ENCODE data around the gene CDH18. TPM values are rescaled to one million over a fixed set of nuclear protein-coding genes. Genes with fewer than 3 reads are reported as not detected.

CDH18 gene
- total RNA-seq, 1 experiment from 2014 or later, result not detected

- TF ChIP-seq REST (IDR thresholded peaks at IDR 0.05; ENCODE audit: low read depth) (no peak), ZFX (IDR thresholded peaks at IDR 0.05) (no peak), JUND (IDR thresholded peaks at IDR 0.05) (no peak), CEBPB (IDR thresholded peaks at IDR 0.05; ENCODE audit: low read depth) (no peak), ELF1 (IDR thresholded peaks at IDR 0.05; ENCODE audit: borderline replicate concordance, low read depth) (no peak), RAD21 (IDR thresholded peaks at IDR 0.05; ENCODE audit: low read depth) (no peak), CBX3 (IDR thresholded peaks at IDR 0.05; ENCODE audit: low read depth) (no peak)
Observed at GRCh38 chr5:19920761-19921160, 67.2 kb downstream of the CDH18 start (continued).

- CTCF ChIA-PET, result no interaction called here
- intact Hi-C loops (cut with micrococcal nuclease), result no loop called here
- ATAC-seq (no peak), DNase-seq (ENCODE audit: low read depth, low spot score) (no peak)
- POLR2A ChIA-PET, result no interaction called here
- H3K9me3 ChIP-seq (ENCODE audit: control insufficient read depth in 1 of 2, insufficient read depth in 1 of 2, low read depth in 1 of 2, low read length in 2 of 2), result peaks cover 18 to 22% of the 10 kb centered on the region in 2 experiments; a peak in 2 of 4 replicates
- no peaks in the 10 kb centered on the region for H3K27me3 ChIP-seq (ENCODE audit: insufficient read depth, low read length)
- no peaks in the 10 kb centered on the region for H3K36me3 ChIP-seq (ENCODE audit: control insufficient read depth in 1 of 2, insufficient read depth in 2 of 2, low read length in 2 of 2)
- H3K4me2 ChIP-seq (ENCODE audit: low read length), result no peak overlapping the region
- no peaks in the 10 kb centered on the region for H4K20me1 ChIP-seq (ENCODE audit: insufficient read depth)
- no TSS peak for BruUV-seq (replicated peaks)
- no peak overlapping the region for H3K27ac ChIP-seq (ENCODE audit: low read depth, low read length)
- H3K9me2 ChIP-seq (ENCODE audit: insufficient read depth), result no peaks in the 10 kb centered on the region
- no peak overlapping the region for H3K4me3 ChIP-seq (replicated peaks in 1 of 2; ENCODE audit: low read depth in 1 of 2, low read length in 2 of 2)
- H3K9ac ChIP-seq (ENCODE audit: low read length), result no peak overlapping the region
- H2AFZ ChIP-seq (ENCODE audit: low read depth, low read length, poor library complexity, severe bottlenecking), result no peak overlapping the region
- H3K79me2 ChIP-seq (ENCODE audit: insufficient read depth, low read length), result no peaks in the 10 kb centered on the region
- no peak for TF ChIP-seq POLR2AphosphoS5 (IDR thresholded peaks at IDR 0.05; ENCODE audit: low read depth, low read length)
- TF ChIP-seq SIN3A (IDR thresholded peaks at IDR 0.05; ENCODE audit: low read depth), result no peak
- no peak for TF ChIP-seq SRF (IDR thresholded peaks at IDR 0.05; ENCODE audit: low read depth)
- TF ChIP-seq YY1 (IDR thresholded peaks at IDR 0.05; ENCODE audit: extremely low read depth, insufficient replicate concordance, low read depth, low read length), result no peak
- no peak for TF ChIP-seq EZH2 (IDR thresholded peaks at IDR 0.05)
- no peak for TF ChIP-seq ATF3 (IDR thresholded peaks at IDR 0.05)
- no peak for TF ChIP-seq MAX (IDR thresholded peaks at IDR 0.05)
- no peak for TF ChIP-seq FOSL1 (IDR thresholded peaks at IDR 0.05; ENCODE audit: low read depth)
- TF ChIP-seq RAD21 (IDR thresholded peaks at IDR 0.05; ENCODE audit: low read depth), result no peak
- no peak for TF ChIP-seq REST (IDR thresholded peaks at IDR 0.05; ENCODE audit: low read depth)
- TF ChIP-seq EZH2phosphoT487 (IDR thresholded peaks at IDR 0.05; ENCODE audit: borderline replicate concordance), result no peak
- no peak for TF ChIP-seq SP1 (IDR thresholded peaks at IDR 0.05; ENCODE audit: low read depth)
- RAD21 ChIA-PET (ENCODE audit: low non-redundant PET in 1 of 2, low total read pairs in 2 of 2, uncharacterized antibody in 2 of 2, unreplicated experiment in 2 of 2), result no interaction called here
- H3K4me1 ChIP-seq (ENCODE audit: control insufficient read depth in 1 of 2, insufficient read depth in 2 of 2, low read length in 2 of 2), result no peaks in the 10 kb centered on the region
Observed at GRCh38 chr5:19918780-19919179, 69.2 kb downstream of the CDH18 start.
